ENCODE results near the gene PDK2.

GRCh38 chr17:50120475-50121253 is 25.5 kb downstream of the PDK2 start:
- TF ChIP-seq SRF (IDR thresholded peaks at IDR 0.05; ENCODE audit: low read depth in 2 of 2, low read length in 2 of 2) (no peak), POLR2A (IDR thresholded peaks at IDR 0.05; ENCODE audit: low read depth, low read length) (no peak), CTCF (IDR thresholded peaks at IDR 0.05 in 2 of 3, conservative IDR thresholded peaks at IDR 0.05 in 1 of 3; ENCODE audit: control insufficient read depth in 2 of 3, extremely low read depth in 1 of 3, insufficient read depth in 1 of 3, low read depth in 3 of 3, low read length in 3 of 3) (no peak), ZNF687 (IDR thresholded peaks at IDR 0.05) (no peak), ZNF24 (IDR thresholded peaks at IDR 0.05) (no peak), EP300 (IDR thresholded peaks at IDR 0.05; ENCODE audit: borderline replicate concordance in 1 of 2, control insufficient read depth in 1 of 2, low read depth in 2 of 2, low read length in 2 of 2) (no peak)
